NOMO-1 (cell line): ENCODE results near the gene CACNA2D3.

Experiments
- DNase-seq, 2 experiments: peaks; one replicate each; lab custom pipeline; 2025; ENCODE audit not compliant: unreplicated experiment in 2 of 2; lab: John Stamatoyannopoulos, UW

Gene CACNA2D3

DNA sequence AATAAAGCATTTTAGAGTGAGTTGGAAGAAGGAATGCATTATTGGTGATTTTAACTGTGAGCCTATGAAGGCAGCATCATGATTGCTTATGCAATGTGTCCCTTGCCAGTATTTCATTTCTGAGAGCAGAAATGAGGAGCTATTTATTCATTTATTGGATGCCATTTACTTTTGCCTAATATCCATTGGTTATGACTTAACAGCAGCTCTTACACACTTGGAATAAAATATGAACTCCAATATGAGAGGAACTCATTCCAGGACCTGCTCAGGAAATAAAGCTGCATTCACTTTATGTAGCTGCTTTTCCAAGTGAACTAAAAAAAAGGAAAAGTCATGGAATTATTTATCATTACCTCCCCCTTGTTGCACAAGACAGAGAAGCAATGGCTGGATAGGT, 525.4 kb downstream of the CACNA2D3 start:
- no peak for DNase-seq

DNA sequence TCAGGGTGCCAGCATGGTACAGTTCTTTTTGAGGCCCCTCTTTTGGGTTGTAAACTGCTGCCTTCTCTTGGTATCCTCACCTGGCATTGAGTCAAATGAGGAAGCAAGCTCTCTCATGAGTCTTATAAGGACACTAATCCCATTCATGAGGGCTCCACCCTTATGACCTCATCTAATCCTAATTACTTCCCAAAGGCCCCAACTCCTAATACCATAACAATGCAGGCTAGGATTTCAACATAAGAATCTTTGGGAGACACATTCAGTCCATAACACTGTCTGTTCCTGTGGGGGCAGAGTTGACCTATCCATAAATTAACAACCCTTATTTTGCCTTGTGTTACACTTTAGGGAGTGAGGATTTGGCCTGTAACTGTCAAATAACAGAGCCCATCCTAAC, 527.2 kb downstream of the CACNA2D3 start:
- no peak for DNase-seq

DNA sequence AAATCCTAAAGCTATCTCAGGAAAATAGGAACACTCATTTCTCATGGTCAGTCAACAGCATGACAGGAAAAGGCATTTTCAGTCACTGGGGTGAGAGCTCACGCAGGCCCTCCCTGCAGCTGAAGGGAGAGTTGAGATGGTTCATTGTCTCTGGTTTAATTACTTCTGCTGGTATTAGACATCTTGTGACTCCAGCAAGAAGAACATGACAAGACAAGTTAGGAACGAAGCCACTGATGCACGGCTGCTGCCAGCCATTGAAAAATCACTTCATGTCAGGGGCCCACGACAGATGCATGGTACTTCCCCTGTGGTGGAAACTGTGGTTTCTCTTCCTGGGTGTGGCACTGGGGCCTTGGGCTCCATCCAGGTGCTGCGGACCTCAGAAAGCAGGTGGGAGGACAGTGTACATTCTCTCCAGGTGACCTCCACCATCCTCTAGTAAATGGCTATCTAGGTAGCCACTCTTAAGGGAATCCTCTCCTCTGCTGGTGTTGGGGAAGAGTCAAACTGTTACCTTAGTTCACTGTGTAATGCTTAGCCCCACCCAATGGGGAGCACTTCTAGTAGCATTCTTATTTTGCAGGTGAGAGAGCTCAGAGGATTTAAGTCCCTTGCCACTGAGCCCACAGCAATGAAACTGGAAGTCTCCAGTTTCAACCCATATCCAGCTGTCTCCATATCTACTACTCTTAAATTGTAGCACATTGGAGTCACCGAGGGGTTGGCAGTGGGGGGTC, 531.3 kb downstream of the CACNA2D3 start:
- DNase-seq: no peak

DNA sequence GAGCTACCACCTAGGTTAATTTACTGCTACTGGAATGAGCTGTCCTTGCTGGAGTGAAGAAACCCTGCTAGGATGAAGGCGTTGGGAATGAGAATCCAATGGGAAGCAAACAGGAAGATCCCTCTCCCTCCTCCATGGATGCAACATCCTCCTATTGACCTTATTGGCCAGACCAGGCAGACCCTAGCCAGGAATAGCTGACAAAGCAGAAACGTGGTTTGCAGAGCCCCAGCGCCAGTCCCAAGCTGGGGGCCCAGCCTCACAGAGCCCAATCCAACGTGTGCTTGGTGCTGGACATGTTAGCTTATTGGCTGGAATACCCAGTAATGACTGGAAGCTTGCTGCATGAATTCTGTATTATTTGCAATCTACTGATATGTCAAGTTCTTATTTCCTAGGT, 532.4 kb downstream of the CACNA2D3 start:
- no peak for DNase-seq

DNA sequence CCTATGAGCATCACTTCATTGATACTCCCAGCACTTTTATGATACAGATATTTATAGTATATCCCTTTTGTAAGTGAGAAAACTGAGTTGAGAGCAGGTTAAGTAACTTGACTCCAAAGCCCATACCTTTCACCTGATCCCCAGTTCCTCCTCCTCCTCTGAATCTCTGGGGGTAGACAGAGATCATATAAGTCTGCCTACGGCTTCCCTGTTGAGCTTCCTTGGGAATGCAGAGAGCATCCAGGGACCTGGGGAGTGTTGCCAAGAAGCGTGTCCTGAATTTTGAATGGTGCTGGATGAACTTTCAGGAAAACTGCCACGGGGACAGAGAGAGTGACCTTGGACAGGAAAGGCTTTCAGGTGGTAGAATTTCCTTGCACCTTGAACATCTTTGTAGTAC, 537.0 kb downstream of the CACNA2D3 start:
- no peak for DNase-seq

DNA sequence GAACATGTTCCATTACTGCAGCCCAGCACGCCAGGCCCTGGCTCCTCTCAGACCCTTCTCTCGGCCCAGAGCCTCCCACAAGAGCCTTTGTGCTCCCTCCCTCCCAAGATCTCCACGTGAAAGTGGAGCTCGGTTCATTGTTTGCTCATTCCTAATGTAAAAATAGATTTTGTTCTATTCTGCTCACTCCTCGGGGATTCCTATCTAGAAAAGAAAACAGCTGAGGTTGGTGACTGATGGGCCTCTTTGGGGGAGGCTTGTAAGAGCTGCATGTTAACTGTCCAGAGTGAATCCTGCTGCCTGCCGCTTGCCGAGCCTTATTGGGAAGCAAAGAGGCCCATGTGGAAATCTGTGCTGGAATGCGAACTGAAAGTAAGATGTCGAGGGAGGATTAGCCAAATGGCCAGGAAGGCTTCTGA, 538.4 kb downstream of the CACNA2D3 start:
- no peak for DNase-seq

DNA sequence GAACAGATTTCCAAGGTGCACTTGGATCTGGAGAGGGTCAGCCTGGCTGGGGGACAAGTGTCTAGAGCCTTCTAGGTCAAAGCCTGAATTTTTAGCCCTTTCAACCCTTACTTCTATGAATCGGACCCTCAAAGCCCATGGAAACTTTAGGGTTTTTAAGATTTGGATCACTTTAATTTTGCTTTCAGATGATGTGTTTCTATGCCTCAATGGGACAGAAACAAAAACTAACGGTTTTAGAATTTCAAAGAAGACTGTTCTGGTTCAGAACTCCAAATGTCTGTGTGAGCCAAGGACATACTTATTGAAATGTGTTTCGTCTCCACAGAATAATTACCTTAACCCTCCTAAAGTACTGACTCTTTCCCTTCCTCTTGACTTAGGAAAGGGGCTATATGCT, 538.8 kb downstream of the CACNA2D3 start:
- no peak for DNase-seq

DNA sequence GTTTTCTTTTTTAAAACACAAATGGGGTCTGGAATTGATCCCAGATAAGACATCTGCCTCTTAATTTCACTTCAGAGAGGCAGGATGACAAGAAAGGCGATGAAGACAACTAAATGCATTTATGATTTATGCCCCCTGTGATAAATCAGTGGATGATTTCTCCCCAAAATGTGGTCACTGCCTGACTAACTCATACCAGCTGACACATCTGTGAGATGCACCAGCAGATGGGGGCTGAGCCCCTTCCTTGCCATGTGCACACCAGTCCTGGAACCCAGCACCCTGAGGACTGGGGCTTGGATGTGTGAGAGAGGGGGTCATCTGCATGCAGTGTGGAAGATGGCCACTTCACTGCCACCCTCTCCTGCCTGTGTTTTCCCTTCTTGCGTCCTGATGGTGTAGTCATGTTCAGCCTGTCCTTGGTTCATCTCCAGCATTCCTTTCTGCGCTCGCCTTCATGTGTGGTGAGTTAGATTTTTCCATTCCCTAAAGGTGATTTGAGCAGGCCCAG, 541.2 kb downstream of the CACNA2D3 start:
- DNase-seq: no peak

DNA sequence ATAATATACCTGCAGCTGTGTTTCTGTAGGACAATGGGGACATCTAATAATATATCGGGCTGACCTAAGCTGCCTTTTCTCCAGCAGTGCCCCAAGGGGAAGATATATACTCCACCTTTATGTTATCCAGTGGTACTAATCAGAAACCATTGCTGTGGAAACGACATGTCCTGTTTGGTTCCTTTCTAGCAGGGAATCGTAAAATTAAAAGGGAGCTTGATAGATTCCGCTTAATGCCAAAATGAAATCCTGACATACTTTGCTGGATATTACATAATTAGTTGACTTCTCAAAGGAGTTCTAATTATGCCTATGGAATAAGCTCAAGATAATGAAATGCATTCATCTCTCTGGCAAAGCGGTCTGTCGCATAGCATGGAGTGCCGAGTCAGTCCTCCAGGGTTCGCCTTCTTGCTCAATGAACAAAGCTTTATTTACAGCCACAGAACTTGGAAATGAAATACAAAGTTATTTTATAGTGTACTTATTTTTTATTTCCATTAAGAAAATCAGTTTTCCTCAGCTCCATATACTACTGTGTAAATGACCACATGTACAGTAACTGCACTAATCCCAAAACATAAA, 542.8 kb downstream of the CACNA2D3 start:
- DNase-seq: no peak

DNA sequence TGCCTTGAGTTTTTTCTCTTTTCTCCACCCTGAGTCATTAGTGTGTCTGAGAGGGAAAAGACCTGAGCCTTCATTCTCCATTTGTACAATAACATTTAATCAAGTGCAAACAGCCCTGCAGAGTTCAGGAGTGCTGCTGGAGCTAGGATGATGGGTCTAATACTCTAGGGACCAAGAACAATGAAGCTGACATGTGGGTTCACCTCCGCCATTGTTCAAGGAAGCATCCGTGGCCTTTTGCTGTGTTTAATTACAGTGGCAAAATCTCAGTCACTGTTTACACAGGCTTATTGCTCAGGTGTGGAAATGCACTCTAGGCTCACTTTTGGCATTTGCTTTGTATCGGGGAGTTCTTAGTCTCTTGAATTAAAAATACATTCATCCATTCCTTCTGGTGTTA, 545.9 kb downstream of the CACNA2D3 start:
- no peak for DNase-seq

DNA sequence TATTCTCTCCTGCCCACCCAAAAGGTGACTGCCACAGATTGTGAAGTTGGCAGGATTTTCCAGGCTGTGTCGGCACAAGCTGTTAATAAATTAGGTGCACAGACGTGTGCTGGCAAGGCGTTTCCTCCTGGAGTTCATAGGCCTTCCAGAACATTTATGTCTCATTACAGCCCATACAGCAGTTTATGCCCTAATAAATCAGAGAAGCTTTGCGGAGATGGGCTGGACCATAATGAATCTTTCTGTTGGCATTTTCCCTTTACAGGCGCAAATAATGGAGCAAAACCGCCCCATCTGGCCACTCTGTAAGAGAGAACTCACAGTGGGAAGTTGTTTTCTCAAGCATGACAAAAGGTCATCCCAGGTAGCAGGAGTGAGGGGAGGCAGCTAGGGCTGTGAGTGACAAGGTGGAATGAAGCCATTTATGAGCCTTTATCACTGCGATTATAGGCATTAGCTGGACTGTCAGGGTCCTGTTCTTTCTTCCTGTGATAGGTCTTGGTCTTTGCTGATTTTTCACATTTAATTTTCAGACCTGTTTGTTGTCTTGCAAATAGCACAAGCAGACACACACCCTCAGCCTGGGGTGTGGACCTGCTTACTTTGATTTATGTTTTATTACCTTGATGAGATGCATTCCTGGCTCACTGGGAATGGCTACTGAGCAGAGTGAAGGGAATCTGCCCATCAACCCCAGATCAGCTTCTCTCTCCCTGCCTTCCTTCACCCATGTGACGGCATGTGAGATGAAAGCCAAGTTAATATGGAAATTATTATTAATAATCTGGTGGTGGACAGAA, 548.0 kb downstream of the CACNA2D3 start:
- no peak for DNase-seq

DNA sequence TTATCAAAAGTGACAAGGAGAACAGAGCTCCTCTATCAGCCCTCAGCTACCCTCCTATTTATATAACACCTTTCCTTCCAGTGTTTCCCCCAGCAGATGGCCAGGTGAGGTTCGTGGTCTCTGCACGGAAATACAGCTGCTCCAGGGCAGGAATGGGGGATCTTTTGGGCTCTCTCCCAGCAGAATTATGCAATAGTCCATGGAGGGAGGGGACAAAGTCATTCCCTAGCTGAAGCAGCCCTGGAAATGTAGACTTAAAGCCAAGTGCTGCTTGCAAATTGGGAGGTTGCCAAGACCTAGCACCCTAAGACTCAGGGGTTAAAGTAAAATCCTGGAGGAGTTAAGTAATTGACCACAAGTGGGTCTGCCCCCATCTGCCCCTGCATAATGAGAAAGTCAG, 549.2 kb downstream of the CACNA2D3 start:
- DNase-seq: no peak

DNA sequence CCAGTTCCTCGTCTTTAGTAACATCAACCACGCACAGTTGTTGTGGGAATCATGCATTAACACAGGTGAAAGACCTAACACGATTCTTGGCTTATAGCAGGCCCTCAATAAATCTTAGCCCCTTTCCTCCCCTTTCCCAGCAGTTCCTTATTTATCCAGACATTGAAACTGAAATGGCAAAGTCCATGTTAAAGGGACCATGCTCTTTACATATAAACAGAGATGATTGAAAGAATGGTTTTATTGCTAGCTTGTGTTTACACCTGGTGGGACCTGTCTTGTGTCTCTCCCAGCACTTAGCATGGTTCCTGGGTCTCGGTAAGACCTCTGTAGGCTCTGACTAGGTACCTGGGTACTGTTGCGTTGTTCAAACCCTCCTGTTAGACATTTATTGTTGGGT, 553.7 kb downstream of the CACNA2D3 start:
- DNase-seq: no peak

DNA sequence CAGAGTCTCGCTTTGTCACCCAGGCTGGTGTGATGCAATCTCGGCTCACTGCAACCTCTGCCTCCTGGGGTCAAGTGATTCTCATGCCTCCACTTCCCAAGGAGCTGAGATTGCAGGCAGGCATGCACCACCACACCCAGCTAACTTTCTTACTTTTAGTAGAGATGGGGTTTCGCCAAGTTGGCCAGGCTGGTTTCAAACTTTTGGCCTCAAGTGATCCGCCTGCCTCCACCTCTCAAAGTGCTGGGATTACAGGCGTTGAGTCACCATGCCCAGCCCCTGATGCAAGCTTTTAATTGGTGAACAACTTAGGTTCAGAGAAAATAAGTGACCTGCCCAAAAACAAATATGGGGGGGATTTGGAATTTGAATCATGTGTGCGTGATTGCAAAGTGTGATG, 559.4 kb downstream of the CACNA2D3 start:
- DNase-seq: no peak

DNA sequence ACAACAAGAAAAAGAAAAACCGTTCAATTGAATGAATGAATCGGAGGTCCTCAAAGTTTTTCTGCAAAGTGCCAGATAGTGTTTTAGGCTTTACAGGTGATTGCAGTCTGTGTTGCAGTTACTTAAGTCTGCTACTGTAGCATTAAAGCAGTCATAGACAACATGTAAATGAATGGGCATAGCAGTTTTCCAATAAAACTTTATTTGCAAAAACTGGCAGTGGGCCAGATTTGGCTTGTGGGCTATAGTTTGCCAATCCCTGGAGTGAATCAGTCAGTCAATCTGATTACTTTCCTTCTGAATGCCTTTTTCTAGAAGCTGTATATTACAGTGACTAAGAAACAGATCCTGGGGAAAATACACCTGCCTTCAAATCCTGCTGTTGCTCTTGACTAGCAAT, 562.9 kb downstream of the CACNA2D3 start:
- DNase-seq: no peak

DNA sequence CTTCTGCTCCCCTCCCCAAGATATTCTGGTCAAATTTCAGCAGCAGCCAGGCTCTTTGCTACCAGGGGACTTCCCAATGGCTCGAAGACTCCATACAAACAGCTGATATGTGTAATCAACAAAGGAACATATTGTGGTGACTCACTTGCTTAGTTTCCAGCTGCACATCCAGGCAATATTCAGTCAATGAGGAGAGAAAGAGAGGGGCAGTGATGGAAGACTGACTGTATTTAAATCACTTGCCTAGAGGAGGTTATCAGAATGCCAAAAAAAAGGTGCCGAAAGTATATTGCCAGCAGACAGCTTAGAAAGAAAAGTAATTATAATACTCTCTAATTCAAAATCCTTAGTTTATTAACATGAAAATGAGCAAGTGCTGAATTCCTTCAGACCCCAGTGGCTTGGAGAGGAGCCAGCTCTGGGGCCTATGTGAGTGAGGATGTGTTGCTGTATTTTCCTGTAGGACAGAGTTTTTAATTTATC, 569.0 kb downstream of the CACNA2D3 start:
- no peak for DNase-seq

DNA sequence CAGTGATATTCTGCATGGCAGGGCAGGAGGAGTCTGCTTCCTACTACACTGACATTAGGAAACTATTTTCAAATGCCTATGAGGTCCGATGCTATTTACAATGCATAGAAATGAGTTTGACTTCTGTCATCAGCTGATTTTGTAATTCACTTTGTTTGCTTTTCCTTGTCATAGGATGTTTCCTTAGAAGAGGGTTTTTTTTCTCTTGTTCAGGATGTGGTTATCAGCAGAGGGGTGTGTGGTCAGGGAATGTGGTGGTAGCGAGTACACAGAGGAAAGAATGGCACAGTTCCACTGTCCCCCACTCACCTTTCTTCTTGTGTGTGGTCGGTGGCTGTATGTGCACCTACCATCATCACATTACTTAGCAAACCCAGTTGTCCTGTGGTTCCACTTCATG, 574.0 kb downstream of the CACNA2D3 start:
- DNase-seq: no peak

DNA sequence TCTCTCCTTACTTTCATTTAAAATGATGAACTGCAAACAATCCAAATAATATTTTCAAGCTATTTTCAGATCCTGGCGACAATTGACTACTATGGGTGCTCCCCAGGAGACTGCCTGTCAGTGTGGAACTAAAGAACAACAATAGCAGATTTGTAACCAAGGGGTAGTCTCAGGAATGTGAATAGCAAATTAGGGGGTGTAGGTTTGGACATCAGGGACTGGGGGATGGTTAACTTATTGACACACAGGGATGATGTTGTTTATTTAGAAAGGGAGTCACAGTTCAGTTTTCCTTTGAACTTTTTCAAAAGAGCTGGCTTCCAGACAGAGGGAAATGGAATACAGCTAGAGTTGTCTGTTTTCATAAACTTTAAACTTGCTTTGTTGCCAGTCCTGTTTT, 575.7 kb downstream of the CACNA2D3 start:
- DNase-seq: no peak

DNA sequence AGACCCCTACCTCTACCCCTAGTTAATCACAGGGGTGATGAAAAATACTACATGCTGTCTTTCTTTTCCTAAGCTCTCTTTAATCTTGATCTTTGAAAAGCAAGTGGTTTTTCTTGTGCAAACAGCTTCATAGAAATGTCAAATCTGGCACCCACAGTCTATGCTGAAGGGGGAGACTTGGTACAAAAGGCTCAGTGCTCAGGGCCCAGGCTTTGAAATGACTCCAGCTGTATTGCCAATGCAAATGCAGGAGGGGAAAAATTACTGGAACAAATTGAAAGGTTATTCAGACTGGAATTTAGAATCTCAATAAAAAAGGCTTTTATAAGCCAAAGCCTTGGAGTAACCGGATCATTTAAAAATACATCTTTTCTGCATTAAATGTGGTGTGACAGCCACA, 581.6 kb downstream of the CACNA2D3 start:
- no peak for DNase-seq

DNA sequence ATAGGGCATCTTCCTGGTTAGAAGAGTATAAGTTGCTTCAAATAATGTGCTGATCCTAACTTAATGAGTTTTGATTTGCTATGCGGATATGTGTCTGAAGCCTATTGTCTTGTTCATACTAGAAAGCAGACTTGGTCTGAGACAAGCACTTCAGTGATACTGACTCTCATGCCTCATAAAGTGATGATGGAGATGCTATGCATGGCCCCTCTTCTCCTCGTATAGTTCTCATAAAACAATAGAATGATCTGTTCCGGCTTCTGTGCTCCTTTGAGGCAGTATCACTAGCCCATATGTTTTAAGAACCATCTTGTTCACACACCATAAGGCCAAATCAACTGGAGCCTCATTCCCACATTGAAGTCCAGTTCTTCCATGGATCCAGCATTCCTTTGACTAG, 583.4 kb downstream of the CACNA2D3 start:
- DNase-seq: no peak

DNA sequence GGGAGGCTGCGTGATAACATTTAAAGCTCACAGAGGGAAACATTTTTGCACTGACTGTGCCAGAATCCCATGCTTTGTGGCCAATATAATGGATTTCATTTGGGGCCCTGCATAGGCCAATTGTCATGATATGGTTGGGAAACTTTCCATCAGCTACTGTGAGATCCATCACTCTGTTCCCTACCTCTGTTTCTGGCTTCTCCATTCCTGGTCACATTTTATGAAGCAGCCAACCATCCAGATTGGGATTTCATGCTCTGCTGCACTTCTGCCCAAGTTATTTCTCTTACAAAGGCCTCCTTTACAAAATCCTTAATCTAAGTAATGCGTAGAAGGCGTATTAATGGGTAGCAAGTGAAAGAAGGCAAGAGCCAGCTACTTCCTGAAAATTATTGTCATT, 584.4 kb downstream of the CACNA2D3 start:
- DNase-seq: no peak

DNA sequence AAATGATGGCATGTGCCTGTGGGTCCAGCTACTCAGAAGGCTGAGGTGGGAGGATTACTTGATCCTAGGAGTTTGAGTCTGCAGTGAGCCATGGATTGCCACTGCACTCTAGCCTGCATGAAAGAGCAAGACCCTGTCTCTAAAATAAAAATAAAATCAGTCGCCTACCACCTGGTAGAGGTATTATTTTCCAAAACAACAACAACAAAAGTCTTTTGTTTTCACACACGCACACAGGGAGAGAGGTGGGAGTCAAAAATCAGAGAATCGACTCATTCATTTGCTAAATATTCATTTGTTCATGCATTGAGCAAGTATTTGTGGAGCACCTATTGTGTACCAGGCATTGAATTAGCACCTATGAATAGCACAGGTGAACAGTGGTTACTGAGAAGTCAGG, 587.4 kb downstream of the CACNA2D3 start:
- DNase-seq: no peak
